NT2/D1 (cell line): Measurements from ENCODE around the gene PLCB4.

Experiments
- SUZ12 ChIP-seq: IDR thresholded peaks from 2 replicates; pipeline ENCODE4 v1.6.1; 2011; ENCODE audit not compliant: insufficient read length, insufficient read depth; ENCODE audit errors: extremely low read depth
- YY1 ChIP-seq: IDR thresholded peaks from 2 replicates; pipeline ENCODE4 v1.6.1; 2011; ENCODE audit not compliant: insufficient read length, insufficient read depth

DNA sequence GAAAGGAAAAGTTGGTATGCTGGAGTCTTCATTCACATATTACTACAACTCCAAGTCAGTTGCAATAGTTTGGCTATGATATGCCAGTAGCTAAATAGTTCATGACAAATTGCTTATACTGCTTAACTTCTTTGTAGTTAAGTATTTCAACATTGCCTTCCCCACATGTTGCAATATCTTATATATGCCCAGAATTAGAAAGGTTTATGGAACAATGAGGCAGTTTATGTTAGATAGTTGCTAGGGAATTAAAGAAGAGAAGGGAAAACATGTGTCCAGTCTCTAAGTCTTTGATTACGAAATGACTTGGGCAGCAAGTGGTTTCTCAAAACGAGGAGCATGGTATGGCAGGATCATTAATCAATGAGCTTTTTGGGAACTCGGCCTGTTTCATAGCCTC is 145.8 kb downstream of the PLCB4 start:
- TF ChIP-seq YY1 (no peak), SUZ12 (no peak)
